ENCODE results near the gene ADAMTS8.

Gene ADAMTS8

GRCh38 chr11:130379276-130379675 is 49.1 kb downstream of the ADAMTS8 start:
- peaks cover 3% of the 10 kb centered on the region for H3K4me1 ChIP-seq (ENCODE audit: insufficient read depth, insufficient read length)
- no peak for TF ChIP-seq SUZ12 (IDR thresholded peaks at IDR 0.05; ENCODE audit: extremely low read depth, insufficient read depth, insufficient read length)
- no peaks in the 10 kb centered on the region for H3K27me3 ChIP-seq (ENCODE audit: insufficient read depth, insufficient read length)
- H3K4me3 ChIP-seq (ENCODE audit: insufficient read length, low read depth), result no peak overlapping the region
- H3K9me3 ChIP-seq (ENCODE audit: insufficient read depth, low read length), result no peaks in the 10 kb centered on the region
- H3K36me3 ChIP-seq (ENCODE audit: insufficient read depth, insufficient read length, low read length), result no peaks in the 10 kb centered on the region
- no peak overlapping the region for H3K9ac ChIP-seq (ENCODE audit: insufficient read length, low read depth)
- no peak for DNase-seq (ENCODE audit: low read depth, low spot score)

- H3K9me3 ChIP-seq (ENCODE audit: insufficient read depth, low read length), result no peaks in the 10 kb centered on the region
- TF ChIP-seq YY1 (IDR thresholded peaks at IDR 0.05; ENCODE audit: insufficient read depth, insufficient read length) (no peak), ZNF274 (IDR thresholded peaks at IDR 0.05; ENCODE audit: low read depth, low read length) (no peak), SUZ12 (IDR thresholded peaks at IDR 0.05; ENCODE audit: extremely low read depth, insufficient read depth, insufficient read length) (no peak)
Measured at GRCh38 chr11:130370845-130371590, 57.4 kb downstream of the ADAMTS8 start.

GRCh38 chr11:130369713-130370112 is 58.7 kb downstream of the ADAMTS8 start:
- no peaks in the 10 kb centered on the region for H3K27me3 ChIP-seq (ENCODE audit: insufficient read depth, insufficient read length)
- H3K36me3 ChIP-seq (ENCODE audit: insufficient read depth, insufficient read length, low read length), result no peaks in the 10 kb centered on the region
- peaks cover 2% of the 10 kb centered on the region for H3K4me1 ChIP-seq (ENCODE audit: insufficient read depth, insufficient read length)
- no peak for TF ChIP-seq ZNF274 (IDR thresholded peaks at IDR 0.05; ENCODE audit: low read depth, low read length)
- no peak for TF ChIP-seq SUZ12 (IDR thresholded peaks at IDR 0.05; ENCODE audit: extremely low read depth, insufficient read depth, insufficient read length)
- TF ChIP-seq YY1 (IDR thresholded peaks at IDR 0.05; ENCODE audit: insufficient read depth, insufficient read length), result no peak
- no peak overlapping the region for H3K4me3 ChIP-seq (ENCODE audit: insufficient read length, low read depth)
- H3K9me3 ChIP-seq (ENCODE audit: insufficient read depth, low read length), result no peaks in the 10 kb centered on the region
- no peak overlapping the region for H3K9ac ChIP-seq (ENCODE audit: insufficient read length, low read depth)
- no peak for DNase-seq (ENCODE audit: low read depth, low spot score)

More at GRCh38 chr11:130370845-130371590, 57.4 kb downstream of the ADAMTS8 start:
- Histone ChIP-seq H3K4me1 (ENCODE audit: insufficient read depth, insufficient read length) (peaks cover 2% of the 10 kb centered on the region), H3K4me3 (ENCODE audit: insufficient read length, low read depth) (no peak overlapping the region), H3K9ac (ENCODE audit: insufficient read length, low read depth) (no peak overlapping the region), H3K27me3 (ENCODE audit: insufficient read depth, insufficient read length) (no peaks in the 10 kb centered on the region), H3K36me3 (ENCODE audit: insufficient read depth, insufficient read length, low read length) (no peaks in the 10 kb centered on the region)
- no peak for DNase-seq (ENCODE audit: low read depth, low spot score)

- no peak for DNase-seq (ENCODE audit: low read depth, low spot score)
- Histone ChIP-seq H3K27me3 (ENCODE audit: insufficient read depth, insufficient read length) (no peaks in the 10 kb centered on the region), H3K36me3 (ENCODE audit: insufficient read depth, insufficient read length, low read length) (no peaks in the 10 kb centered on the region), H3K9ac (ENCODE audit: insufficient read length, low read depth) (no peak overlapping the region), H3K4me3 (ENCODE audit: insufficient read length, low read depth) (no peak overlapping the region), H3K9me3 (ENCODE audit: insufficient read depth, low read length) (no peaks in the 10 kb centered on the region), H3K4me1 (ENCODE audit: insufficient read depth, insufficient read length) (peaks cover 2% of the 10 kb centered on the region)
- TF ChIP-seq SUZ12 (IDR thresholded peaks at IDR 0.05; ENCODE audit: extremely low read depth, insufficient read depth, insufficient read length), result no peak
- TF ChIP-seq YY1 (IDR thresholded peaks at IDR 0.05; ENCODE audit: insufficient read depth, insufficient read length), result no peak
- TF ChIP-seq ZNF274 (IDR thresholded peaks at IDR 0.05; ENCODE audit: low read depth, low read length), result no peak
Measured at GRCh38 chr11:130369141-130369691, 59.2 kb downstream of the ADAMTS8 start.

GRCh38 chr11:130359419-130359818 is 69.0 kb downstream of the ADAMTS8 start:
- Histone ChIP-seq H3K9me3 (ENCODE audit: insufficient read depth, low read length) (peaks cover 22% of the 10 kb centered on the region), H3K4me3 (ENCODE audit: insufficient read length, low read depth) (no peak overlapping the region), H3K27me3 (ENCODE audit: insufficient read depth, insufficient read length) (no peaks in the 10 kb centered on the region), H3K9ac (ENCODE audit: insufficient read length, low read depth) (no peak overlapping the region), H3K4me1 (ENCODE audit: insufficient read depth, insufficient read length) (no peaks in the 10 kb centered on the region), H3K36me3 (ENCODE audit: insufficient read depth, insufficient read length, low read length) (no peaks in the 10 kb centered on the region)
- no peak for DNase-seq (ENCODE audit: low read depth, low spot score)
- TF ChIP-seq YY1 (IDR thresholded peaks at IDR 0.05; ENCODE audit: insufficient read depth, insufficient read length) (no peak), ZNF274 (IDR thresholded peaks at IDR 0.05; ENCODE audit: low read depth, low read length) (no peak), SUZ12 (IDR thresholded peaks at IDR 0.05; ENCODE audit: extremely low read depth, insufficient read depth, insufficient read length) (no peak)

- TF ChIP-seq YY1 (IDR thresholded peaks at IDR 0.05; ENCODE audit: insufficient read depth, insufficient read length) (no peak), ZNF274 (IDR thresholded peaks at IDR 0.05; ENCODE audit: low read depth, low read length) (no peak), SUZ12 (IDR thresholded peaks at IDR 0.05; ENCODE audit: extremely low read depth, insufficient read depth, insufficient read length) (no peak)
Measured at GRCh38 chr11:130358398-130358797, 70.0 kb downstream of the ADAMTS8 start.

More at GRCh38 chr11:130358398-130358797, 70.0 kb downstream of the ADAMTS8 start:
- peaks cover 28% of the 10 kb centered on the region for H3K9me3 ChIP-seq (ENCODE audit: insufficient read depth, low read length)
- no peaks in the 10 kb centered on the region for H3K4me1 ChIP-seq (ENCODE audit: insufficient read depth, insufficient read length)
- no peak for DNase-seq (ENCODE audit: low read depth, low spot score)
- H3K36me3 ChIP-seq (ENCODE audit: insufficient read depth, insufficient read length, low read length), result no peaks in the 10 kb centered on the region
- H3K9ac ChIP-seq (ENCODE audit: insufficient read length, low read depth), result no peak overlapping the region
- no peaks in the 10 kb centered on the region for H3K27me3 ChIP-seq (ENCODE audit: insufficient read depth, insufficient read length)
- H3K4me3 ChIP-seq (ENCODE audit: insufficient read length, low read depth), result no peak overlapping the region
